ENCODE results near the gene ODAD4.

The ODAD4 gene

DNA sequence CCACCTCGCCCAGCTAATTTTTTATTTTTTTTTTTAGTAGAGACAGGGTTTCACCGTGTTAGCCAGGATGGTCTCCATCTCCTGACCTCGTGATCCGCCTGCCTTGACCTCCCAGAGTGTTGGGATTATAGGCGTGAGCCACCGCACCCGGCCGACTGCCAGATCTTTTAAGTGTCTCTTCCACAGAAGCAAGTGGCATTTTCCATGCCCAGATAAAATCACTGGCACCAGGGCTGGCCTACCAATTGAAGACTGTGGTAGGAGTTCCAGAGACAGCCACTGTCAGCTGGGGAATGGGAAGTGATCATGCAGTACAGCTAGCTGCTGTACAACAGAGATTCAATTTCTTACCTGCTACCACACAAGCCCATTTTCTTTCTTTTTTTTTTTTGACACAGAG, 54.0 kb downstream of the ODAD4 start:
- Histone ChIP-seq H3K4me3 (replicated peaks; ENCODE audit: insufficient read depth, low read length) (no peak overlapping the region), H3K27me3 (ENCODE audit: insufficient read depth, poor library complexity, severe bottlenecking) (no peaks in the 10 kb centered on the region), H3K27ac (replicated peaks) (no peak overlapping the region)
- no peak for DNase-seq (ENCODE audit: low read depth in 1 of 2, low spot score in 1 of 2)
- TF ChIP-seq, protein P1, sequence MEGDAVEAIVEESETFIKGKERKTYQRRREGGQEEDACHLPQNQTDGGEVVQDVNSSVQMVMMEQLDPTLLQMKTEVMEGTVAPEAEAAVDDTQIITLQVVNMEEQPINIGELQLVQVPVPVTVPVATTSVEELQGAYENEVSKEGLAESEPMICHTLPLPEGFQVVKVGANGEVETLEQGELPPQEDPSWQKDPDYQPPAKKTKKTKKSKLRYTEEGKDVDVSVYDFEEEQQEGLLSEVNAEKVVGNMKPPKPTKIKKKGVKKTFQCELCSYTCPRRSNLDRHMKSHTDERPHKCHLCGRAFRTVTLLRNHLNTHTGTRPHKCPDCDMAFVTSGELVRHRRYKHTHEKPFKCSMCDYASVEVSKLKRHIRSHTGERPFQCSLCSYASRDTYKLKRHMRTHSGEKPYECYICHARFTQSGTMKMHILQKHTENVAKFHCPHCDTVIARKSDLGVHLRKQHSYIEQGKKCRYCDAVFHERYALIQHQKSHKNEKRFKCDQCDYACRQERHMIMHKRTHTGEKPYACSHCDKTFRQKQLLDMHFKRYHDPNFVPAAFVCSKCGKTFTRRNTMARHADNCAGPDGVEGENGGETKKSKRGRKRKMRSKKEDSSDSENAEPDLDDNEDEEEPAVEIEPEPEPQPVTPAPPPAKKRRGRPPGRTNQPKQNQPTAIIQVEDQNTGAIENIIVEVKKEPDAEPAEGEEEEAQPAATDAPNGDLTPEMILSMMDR (IDR thresholded peaks at IDR 0.05; ENCODE audit: insufficient read depth, low read length) = no peak
- TF ChIP-seq GABPA (IDR thresholded peaks at IDR 0.05; ENCODE audit: low read depth) (no peak), POLR2AphosphoS5 (IDR thresholded peaks at IDR 0.05; ENCODE audit: low read depth) (no peak), SPI1 (IDR thresholded peaks at IDR 0.05; ENCODE audit: borderline replicate concordance, low read depth) (no peak)
- TF ChIP-seq, protein P2, sequence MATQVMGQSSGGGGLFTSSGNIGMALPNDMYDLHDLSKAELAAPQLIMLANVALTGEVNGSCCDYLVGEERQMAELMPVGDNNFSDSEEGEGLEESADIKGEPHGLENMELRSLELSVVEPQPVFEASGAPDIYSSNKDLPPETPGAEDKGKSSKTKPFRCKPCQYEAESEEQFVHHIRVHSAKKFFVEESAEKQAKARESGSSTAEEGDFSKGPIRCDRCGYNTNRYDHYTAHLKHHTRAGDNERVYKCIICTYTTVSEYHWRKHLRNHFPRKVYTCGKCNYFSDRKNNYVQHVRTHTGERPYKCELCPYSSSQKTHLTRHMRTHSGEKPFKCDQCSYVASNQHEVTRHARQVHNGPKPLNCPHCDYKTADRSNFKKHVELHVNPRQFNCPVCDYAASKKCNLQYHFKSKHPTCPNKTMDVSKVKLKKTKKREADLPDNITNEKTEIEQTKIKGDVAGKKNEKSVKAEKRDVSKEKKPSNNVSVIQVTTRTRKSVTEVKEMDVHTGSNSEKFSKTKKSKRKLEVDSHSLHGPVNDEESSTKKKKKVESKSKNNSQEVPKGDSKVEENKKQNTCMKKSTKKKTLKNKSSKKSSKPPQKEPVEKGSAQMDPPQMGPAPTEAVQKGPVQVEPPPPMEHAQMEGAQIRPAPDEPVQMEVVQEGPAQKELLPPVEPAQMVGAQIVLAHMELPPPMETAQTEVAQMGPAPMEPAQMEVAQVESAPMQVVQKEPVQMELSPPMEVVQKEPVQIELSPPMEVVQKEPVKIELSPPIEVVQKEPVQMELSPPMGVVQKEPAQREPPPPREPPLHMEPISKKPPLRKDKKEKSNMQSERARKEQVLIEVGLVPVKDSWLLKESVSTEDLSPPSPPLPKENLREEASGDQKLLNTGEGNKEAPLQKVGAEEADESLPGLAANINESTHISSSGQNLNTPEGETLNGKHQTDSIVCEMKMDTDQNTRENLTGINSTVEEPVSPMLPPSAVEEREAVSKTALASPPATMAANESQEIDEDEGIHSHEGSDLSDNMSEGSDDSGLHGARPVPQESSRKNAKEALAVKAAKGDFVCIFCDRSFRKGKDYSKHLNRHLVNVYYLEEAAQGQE (IDR thresholded peaks at IDR 0.05; ENCODE audit: insufficient replicate concordance, low read depth) = no peak

DNA sequence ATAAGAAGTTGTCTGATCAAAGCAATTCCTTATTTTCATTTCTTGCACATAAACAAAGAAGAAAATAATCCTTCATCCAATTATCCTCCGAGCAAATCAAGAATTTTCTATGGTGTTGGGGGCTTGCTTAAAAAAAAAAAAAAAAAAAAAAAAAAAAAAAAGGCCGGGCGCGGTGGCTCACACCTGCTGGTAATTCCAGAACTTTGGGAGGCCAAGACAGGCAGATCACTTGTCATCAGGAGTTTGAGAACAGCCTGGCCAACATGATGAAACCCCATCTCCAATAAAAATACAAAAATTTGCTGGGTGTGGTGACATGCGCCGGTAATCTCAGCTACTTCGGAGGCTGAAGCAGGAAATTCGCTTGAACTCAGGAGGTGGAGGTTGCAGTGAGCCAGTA, 55.5 kb downstream of the ODAD4 start:
- Histone ChIP-seq H3K4me3 (replicated peaks; ENCODE audit: insufficient read depth, low read length) (no peak overlapping the region), H3K27ac (replicated peaks) (no peak overlapping the region), H3K27me3 (ENCODE audit: insufficient read depth, poor library complexity, severe bottlenecking) (no peaks in the 10 kb centered on the region)
- TF ChIP-seq GABPA (IDR thresholded peaks at IDR 0.05; ENCODE audit: low read depth) (no peak), POLR2AphosphoS5 (IDR thresholded peaks at IDR 0.05; ENCODE audit: low read depth) (no peak), SPI1 (IDR thresholded peaks at IDR 0.05; ENCODE audit: borderline replicate concordance, low read depth) (no peak)
- TF ChIP-seq, protein P1 (IDR thresholded peaks at IDR 0.05; ENCODE audit: insufficient read depth, low read length) = no peak
- TF ChIP-seq, protein P2 (IDR thresholded peaks at IDR 0.05; ENCODE audit: insufficient replicate concordance, low read depth) = no peak
- no peak for DNase-seq (ENCODE audit: low read depth in 1 of 2, low spot score in 1 of 2)

DNA sequence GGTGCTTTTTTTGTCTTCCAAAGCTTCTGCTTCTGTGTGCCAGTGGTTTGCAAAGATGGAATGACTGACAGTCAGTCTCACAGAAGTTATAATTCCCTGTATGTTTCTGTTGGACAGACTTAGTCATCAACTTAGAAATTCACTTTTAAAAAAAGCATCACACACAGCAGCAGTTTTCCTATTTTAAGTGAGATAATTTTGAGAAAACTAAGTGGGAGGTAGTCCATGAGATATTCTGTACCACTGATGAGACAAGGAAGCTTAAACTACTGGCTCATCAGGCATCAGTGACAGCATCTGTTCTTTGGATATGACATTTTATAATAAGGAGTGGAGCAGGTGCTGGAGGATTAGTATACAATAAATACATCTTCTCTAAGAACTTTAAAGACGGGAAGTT, 56.2 kb downstream of the ODAD4 start:
- Histone ChIP-seq H3K27me3 (ENCODE audit: insufficient read depth, poor library complexity, severe bottlenecking) (no peaks in the 10 kb centered on the region), H3K4me3 (replicated peaks; ENCODE audit: insufficient read depth, low read length) (no peak overlapping the region), H3K27ac (replicated peaks) (no peak overlapping the region)
- TF ChIP-seq, protein P1 (IDR thresholded peaks at IDR 0.05; ENCODE audit: insufficient read depth, low read length) = no peak
- no peak for TF ChIP-seq GABPA (IDR thresholded peaks at IDR 0.05; ENCODE audit: low read depth)
- TF ChIP-seq, protein P2 (IDR thresholded peaks at IDR 0.05; ENCODE audit: insufficient replicate concordance, low read depth) = no peak
- TF ChIP-seq SPI1 (IDR thresholded peaks at IDR 0.05; ENCODE audit: borderline replicate concordance, low read depth) = no peak
- no peak for TF ChIP-seq POLR2AphosphoS5 (IDR thresholded peaks at IDR 0.05; ENCODE audit: low read depth)
- DNase-seq (ENCODE audit: low read depth in 1 of 2, low spot score in 1 of 2) = no peak

Data from HL-60 (cell line).